ENCODE results near the gene TM4SF4. TPM values are rescaled to one million over a fixed set of nuclear protein-coding genes. Genes with fewer than 3 reads are reported as not detected.

The TM4SF4 gene
- polyA plus RNA-seq, 1 donor (not counting 4 experiments of a cell fraction or from before 2014, with no cell fraction given): not detected

GRCh38 chr3:149460117-149460516 lies 14.4 kb upstream of the TM4SF4 start:
- no peak for DNase-seq (ENCODE audit: low read depth, low spot score)
- Histone ChIP-seq H3K4me2 (ENCODE audit: control insufficient read depth, extremely low read depth, insufficient read depth, low read depth, low read length) (no peak overlapping the region), H3K9ac (ENCODE audit: control insufficient read depth, extremely low read depth, insufficient read depth, low read length) (no peak overlapping the region), H3K9me3 (ENCODE audit: control insufficient read depth, low read depth, low read length) (no peaks in the 10 kb centered on the region), H3K4me3 (ENCODE audit: control insufficient read depth in 2 of 3, extremely low read depth in 1 of 3, insufficient read depth in 2 of 3, low read depth in 1 of 3, low read length in 3 of 3) (no peak overlapping the region), H3K79me2 (ENCODE audit: control insufficient read depth, insufficient read depth, low read length) (no peaks in the 10 kb centered on the region), H3K4me1 (ENCODE audit: control insufficient read depth, extremely low read depth, insufficient read depth, low read length) (no peaks in the 10 kb centered on the region), H4K20me1 (ENCODE audit: control insufficient read depth, extremely low read depth, insufficient read depth, low read length) (no peaks in the 10 kb centered on the region), H3K27me3 (ENCODE audit: control insufficient read depth, extremely low read depth, insufficient read depth, low read length) (no peaks in the 10 kb centered on the region), H3K36me3 (ENCODE audit: control insufficient read depth in 2 of 2, extremely low read depth in 1 of 2, insufficient read depth in 2 of 2, low read length in 2 of 2) (no peaks in the 10 kb centered on the region), H3K9me1 (ENCODE audit: control insufficient read depth, extremely low read depth, insufficient read depth, low read length) (no peaks in the 10 kb centered on the region), H3K27ac (ENCODE audit: control insufficient read depth, insufficient read depth, low read length) (no peak overlapping the region), H2AFZ (ENCODE audit: control insufficient read depth, low read length) (no peak overlapping the region)
- no peak for FAIRE-seq
- TF ChIP-seq EZH2 (IDR thresholded peaks at IDR 0.05; ENCODE audit: low read length) (no peak), CTCF (optimal IDR thresholded peaks at IDR 0.05 in 1 of 3, IDR thresholded peaks at IDR 0.05 in 1 of 3, conservative IDR thresholded peaks at IDR 0.05 in 1 of 3; ENCODE audit: extremely low read depth in 1 of 3, insufficient read depth in 2 of 3, low read length in 3 of 3) (no peak)
- dilution Hi-C loops (cut with MboI; ENCODE audit: extremely low pct_ligation_motif_present, low sequenced_read_pairs): no loop called here

GRCh38 chr3:149462051-149462450 lies 12.4 kb upstream of the TM4SF4 start:
- no peaks in the 10 kb centered on the region for H3K27me3 ChIP-seq (ENCODE audit: control insufficient read depth, extremely low read depth, insufficient read depth, low read length)
- no peak overlapping the region for H3K4me3 ChIP-seq (ENCODE audit: control insufficient read depth in 2 of 3, extremely low read depth in 1 of 3, insufficient read depth in 2 of 3, low read depth in 1 of 3, low read length in 3 of 3)
- H3K9me1 ChIP-seq (ENCODE audit: control insufficient read depth, extremely low read depth, insufficient read depth, low read length): no peaks in the 10 kb centered on the region
- peaks cover 11% of the 10 kb centered on the region for H3K4me1 ChIP-seq (ENCODE audit: control insufficient read depth, extremely low read depth, insufficient read depth, low read length)
- DNase-seq (ENCODE audit: low read depth, low spot score): no peak
- no peak overlapping the region for H3K27ac ChIP-seq (ENCODE audit: control insufficient read depth, insufficient read depth, low read length)
- TF ChIP-seq CTCF (optimal IDR thresholded peaks at IDR 0.05 in 1 of 3, IDR thresholded peaks at IDR 0.05 in 1 of 3, conservative IDR thresholded peaks at IDR 0.05 in 1 of 3; ENCODE audit: extremely low read depth in 1 of 3, insufficient read depth in 2 of 3, low read length in 3 of 3): no peak
- TF ChIP-seq EZH2 (IDR thresholded peaks at IDR 0.05; ENCODE audit: low read length): no peak
- no peak for FAIRE-seq
- H3K9ac ChIP-seq (ENCODE audit: control insufficient read depth, extremely low read depth, insufficient read depth, low read length): no peak overlapping the region
- no peak overlapping the region for H2AFZ ChIP-seq (ENCODE audit: control insufficient read depth, low read length)
- H3K9me3 ChIP-seq (ENCODE audit: control insufficient read depth, low read depth, low read length): no peaks in the 10 kb centered on the region
- H3K4me2 ChIP-seq (ENCODE audit: control insufficient read depth, extremely low read depth, insufficient read depth, low read depth, low read length): no peak overlapping the region
- dilution Hi-C loops (cut with MboI; ENCODE audit: extremely low pct_ligation_motif_present, low sequenced_read_pairs): no loop called here
- H3K79me2 ChIP-seq (ENCODE audit: control insufficient read depth, insufficient read depth, low read length): no peaks in the 10 kb centered on the region
- no peaks in the 10 kb centered on the region for H3K36me3 ChIP-seq (ENCODE audit: control insufficient read depth in 2 of 2, extremely low read depth in 1 of 2, insufficient read depth in 2 of 2, low read length in 2 of 2)
- H4K20me1 ChIP-seq (ENCODE audit: control insufficient read depth, extremely low read depth, insufficient read depth, low read length): no peaks in the 10 kb centered on the region

Measured in keratinocyte (primary cell).